Measurements from ENCODE around the gene CPPED1. TPM values are rescaled to one million over a fixed set of nuclear protein-coding genes. Genes with fewer than 3 reads are reported as not detected.

The CPPED1 gene
- total RNA-seq, 1 experiment from 2014 or later = 7.7 TPM

GRCh38 chr16:12735805-12736204 lies 67.9 kb downstream of the CPPED1 start:
- no peaks in the 10 kb centered on the region for H3K9me3 ChIP-seq (ENCODE audit: low read length)
- POLR2A ChIA-PET (ENCODE audit: unreplicated experiment) = no interaction called here
- TF ChIP-seq CTCF (conservative IDR thresholded peaks at IDR 0.05; ENCODE audit: low read depth, low read length) (no peak), EZH2 (IDR thresholded peaks at IDR 0.05; ENCODE audit: low read length, unreplicated experiment) (no peak), EZH2phosphoT487 (IDR thresholded peaks at IDR 0.05; ENCODE audit: borderline replicate concordance, low read length) (no peak)
- H3K27ac ChIP-seq (ENCODE audit: low read length) = no peak overlapping the region
- no peak for DNase-seq
- no peak for ATAC-seq
- no peaks in the 10 kb centered on the region for H4K20me1 ChIP-seq (ENCODE audit: low read length)
- no peaks in the 10 kb centered on the region for H3K9me2 ChIP-seq (replicated peaks; ENCODE audit: low read length)
- H2AFZ ChIP-seq (ENCODE audit: low read length) = no peak overlapping the region
- H3K4me2 ChIP-seq (ENCODE audit: low read length) = no peak overlapping the region
- no peaks in the 10 kb centered on the region for H3K79me2 ChIP-seq (ENCODE audit: low read length)
- intact Hi-C loops (cut with micrococcal nuclease) = no loop called here
- no peaks in the 10 kb centered on the region for H3F3A ChIP-seq (ENCODE audit: low read length, unreplicated experiment)
- H3K4me1 ChIP-seq (ENCODE audit: insufficient read depth, low read length) = no peaks in the 10 kb centered on the region
- H3K4me3 ChIP-seq (ENCODE audit: low read length) = no peak overlapping the region
- no TSS peak for BruUV-seq (replicated peaks)
- CTCF ChIA-PET = no interaction called here
- H3K27me3 ChIP-seq (ENCODE audit: low read length) = no peaks in the 10 kb centered on the region
- H3K36me3 ChIP-seq (ENCODE audit: low read depth, low read length) = no peaks in the 10 kb centered on the region
- H3K9ac ChIP-seq (ENCODE audit: low read length) = no peak overlapping the region

GRCh38 chr16:12732600-12732999 lies 71.1 kb downstream of the CPPED1 start:
- no peaks in the 10 kb centered on the region for H3K27me3 ChIP-seq (ENCODE audit: low read length)
- intact Hi-C loops (cut with micrococcal nuclease) = no loop called here
- H3K4me1 ChIP-seq (ENCODE audit: insufficient read depth, low read length) = no peaks in the 10 kb centered on the region
- no peaks in the 10 kb centered on the region for H3K9me3 ChIP-seq (ENCODE audit: low read length)
- TF ChIP-seq EZH2phosphoT487 (IDR thresholded peaks at IDR 0.05; ENCODE audit: borderline replicate concordance, low read length) = no peak
- no peak for TF ChIP-seq EZH2 (IDR thresholded peaks at IDR 0.05; ENCODE audit: low read length, unreplicated experiment)
- no peak for TF ChIP-seq CTCF (conservative IDR thresholded peaks at IDR 0.05; ENCODE audit: low read depth, low read length)
- no peak for DNase-seq
- ChIA-PET POLR2A (ENCODE audit: unreplicated experiment) (no interaction called here), CTCF (no interaction called here)
- ATAC-seq = no peak
- H3K9me2 ChIP-seq (replicated peaks; ENCODE audit: low read length) = no peaks in the 10 kb centered on the region
- H3K4me2 ChIP-seq (ENCODE audit: low read length) = no peak overlapping the region
- no peaks in the 10 kb centered on the region for H3K79me2 ChIP-seq (ENCODE audit: low read length)
- H3K4me3 ChIP-seq (ENCODE audit: low read length) = no peak overlapping the region
- H2AFZ ChIP-seq (ENCODE audit: low read length) = no peak overlapping the region
- H3K36me3 ChIP-seq (ENCODE audit: low read depth, low read length) = no peaks in the 10 kb centered on the region
- no peaks in the 10 kb centered on the region for H4K20me1 ChIP-seq (ENCODE audit: low read length)
- H3F3A ChIP-seq (ENCODE audit: low read length, unreplicated experiment) = no peaks in the 10 kb centered on the region
- BruUV-seq (replicated peaks) = no TSS peak
- no peak overlapping the region for H3K27ac ChIP-seq (ENCODE audit: low read length)
- no peak overlapping the region for H3K9ac ChIP-seq (ENCODE audit: low read length)

GRCh38 chr16:12729448-12729847 lies 74.2 kb downstream of the CPPED1 start:
- POLR2A ChIA-PET (ENCODE audit: unreplicated experiment) = no interaction called here
- DNase-seq (no peak), ATAC-seq (no peak)
- no peaks in the 10 kb centered on the region for H3K9me3 ChIP-seq (ENCODE audit: low read length)
- no peaks in the 10 kb centered on the region for H3K9me2 ChIP-seq (replicated peaks; ENCODE audit: low read length)
- H3K79me2 ChIP-seq (ENCODE audit: low read length) = no peaks in the 10 kb centered on the region
- no TSS peak for BruUV-seq (replicated peaks)
- no peaks in the 10 kb centered on the region for H4K20me1 ChIP-seq (ENCODE audit: low read length)
- no peak overlapping the region for H3K9ac ChIP-seq (ENCODE audit: low read length)
- no peak overlapping the region for H2AFZ ChIP-seq (ENCODE audit: low read length)
- H3K27me3 ChIP-seq (ENCODE audit: low read length) = no peaks in the 10 kb centered on the region
- no peaks in the 10 kb centered on the region for H3F3A ChIP-seq (ENCODE audit: low read length, unreplicated experiment)
- no peak overlapping the region for H3K27ac ChIP-seq (ENCODE audit: low read length)
- no peak overlapping the region for H3K4me2 ChIP-seq (ENCODE audit: low read length)
- TF ChIP-seq EZH2 (IDR thresholded peaks at IDR 0.05; ENCODE audit: low read length, unreplicated experiment) = no peak
- no peak for TF ChIP-seq EZH2phosphoT487 (IDR thresholded peaks at IDR 0.05; ENCODE audit: borderline replicate concordance, low read length)
- TF ChIP-seq CTCF (conservative IDR thresholded peaks at IDR 0.05; ENCODE audit: low read depth, low read length) = no peak
- H3K36me3 ChIP-seq (ENCODE audit: low read depth, low read length) = no peaks in the 10 kb centered on the region
- H3K4me3 ChIP-seq (ENCODE audit: low read length) = no peak overlapping the region
- H3K4me1 ChIP-seq (ENCODE audit: insufficient read depth, low read length) = no peaks in the 10 kb centered on the region
- CTCF ChIA-PET = no interaction called here
- intact Hi-C loops (cut with micrococcal nuclease) = no loop called here
